NCI-H2081 treated with DMSO at 0.1 percent for 48 hours (cell line): Measurements from ENCODE around the gene NBAS.

ENCODE experiments used
- DNase-seq: peaks from one replicate; lab custom pipeline; 2025; lab: John Stamatoyannopoulos, UW

Gene NBAS

GRCh38 chr2:15560988-15561573 lies at the start of gene NBAS:
TSS of gene NBAS (minus strand) at chr2:15561334. CDS start at chr2:15561304, 30 bp downstream.
- DNase-seq: peak; percentile 61

- no peak for DNase-seq
Observed at GRCh38 chr2:15610430-15610952, 49.4 kb upstream of the NBAS start.

- DNase-seq: no peak
Observed at GRCh38 chr2:15609341-15610042, 48.4 kb upstream of the NBAS start.

GRCh38 chr2:15608392-15608761 lies 47.2 kb upstream of the NBAS start:
- DNase-seq: no peak

GRCh38 chr2:15607709-15608391 lies 46.7 kb upstream of the NBAS start:
- no peak for DNase-seq

GRCh38 chr2:15606481-15607441 lies 45.6 kb upstream of the NBAS start:
- DNase-seq: no peak

- DNase-seq: no peak
Observed at GRCh38 chr2:15605721-15606120, 44.6 kb upstream of the NBAS start.

- DNase-seq: no peak
Observed at GRCh38 chr2:15603948-15604347, 42.8 kb upstream of the NBAS start.

- DNase-seq: no peak
Observed at GRCh38 chr2:15603044-15603765, 42.1 kb upstream of the NBAS start.

- DNase-seq: no peak
Observed at GRCh38 chr2:15602393-15602792, 41.3 kb upstream of the NBAS start.

GRCh38 chr2:15601681-15602080 lies 40.5 kb upstream of the NBAS start:
- no peak for DNase-seq

- no peak for DNase-seq
Observed at GRCh38 chr2:15599994-15600393, 38.9 kb upstream of the NBAS start.

GRCh38 chr2:15596968-15597367 lies 35.8 kb upstream of the NBAS start:
- no peak for DNase-seq

GRCh38 chr2:15596350-15596749 lies 35.2 kb upstream of the NBAS start:
- no peak for DNase-seq

GRCh38 chr2:15595936-15596335 lies 34.8 kb upstream of the NBAS start:
- no peak for DNase-seq

GRCh38 chr2:15595342-15595905 lies 34.3 kb upstream of the NBAS start:
- DNase-seq: no peak

- no peak for DNase-seq
Observed at GRCh38 chr2:15594291-15595256, 33.4 kb upstream of the NBAS start.

- DNase-seq: no peak
Observed at GRCh38 chr2:15593327-15593705, 32.2 kb upstream of the NBAS start.

GRCh38 chr2:15591692-15592463 lies 30.7 kb upstream of the NBAS start, which contains the start of gene DDX1:
TSS of gene DDX1 (plus strand) at chr2:15591868. CDS start at chr2:15591934, 66 bp downstream.
- peak; percentile 38 for DNase-seq
